Activated gamma-delta T cell treated with Interleukin-2 at 50 U/mL for 16 hours (primary cell): ENCODE measurements around the gene TSR3.
A peak's percentile ranks its signal among the peaks of the same experiment; 100 is the strongest.

Experiments
- DNase-seq: peaks from one replicate; pipeline ENCODE4 v3.0.0-alpha.2; 2020

The TSR3 gene

GRCh38 chr16:1377406-1378010 is 25.8 kb upstream of the TSR3 start:
- no peak for DNase-seq

GRCh38 chr16:1375741-1376410 is 24.2 kb upstream of the TSR3 start:
- no peak for DNase-seq

- no peak for DNase-seq
Measured at GRCh38 chr16:1375298-1375640, 23.6 kb upstream of the TSR3 start.

GRCh38 chr16:1374418-1375297 is 23.0 kb upstream of the TSR3 start:
- no peak for DNase-seq

GRCh38 chr16:1372292-1372950 is 20.7 kb upstream of the TSR3 start:
- DNase-seq: no peak

GRCh38 chr16:1371054-1371978 is 19.6 kb upstream of the TSR3 start:
- DNase-seq: no peak

- DNase-seq: no peak
Measured at GRCh38 chr16:1367486-1368174, 16.0 kb upstream of the TSR3 start.

GRCh38 chr16:1366712-1367299 is 15.1 kb upstream of the TSR3 start:
- DNase-seq: no peak

GRCh38 chr16:1366060-1366711 is 14.5 kb upstream of the TSR3 start:
- DNase-seq: no peak

GRCh38 chr16:1364510-1364909 is 12.8 kb upstream of the TSR3 start:
- DNase-seq: no peak

GRCh38 chr16:1363501-1364041 is 11.9 kb upstream of the TSR3 start:
- peak; percentile 67 for DNase-seq

- DNase-seq: no peak
Measured at GRCh38 chr16:1362807-1363206, 11.1 kb upstream of the TSR3 start.

- no peak for DNase-seq
Measured at GRCh38 chr16:1361685-1362360, 10.1 kb upstream of the TSR3 start.

- DNase-seq: no peak
Measured at GRCh38 chr16:1357906-1358566, 6.4 kb upstream of the TSR3 start.

GRCh38 chr16:1356061-1356900 is 4.6 kb upstream of the TSR3 start:
- DNase-seq: no peak

- no peak for DNase-seq
Measured at GRCh38 chr16:1355591-1355990, 3.9 kb upstream of the TSR3 start.

GRCh38 chr16:1354815-1355540 is 3.3 kb upstream of the TSR3 start:
- no peak for DNase-seq

GRCh38 chr16:1351215-1351581 is 480 bp downstream of the TSR3 start:
- no peak for DNase-seq
